H1 (cell line): ENCODE results near the gene GFRA4.

Experiments
- CTCF ChIP-seq, 3 experiments: IDR thresholded peaks; 1 replicate in 2 of 3; 2 replicates in 1 of 3; pipeline versions ENCODE4 v1.5.1 to v1.6.1; 2011; ENCODE audit warnings: low read length in 3 of 3, mild to moderate bottlenecking in 3 of 3, inconsistent platforms in 2 of 3, low read depth in 1 of 3, moderate library complexity in 1 of 3; ENCODE audit not compliant: insufficient read depth in 1 of 3; ENCODE audit errors: control extremely low read depth in 1 of 3
- EGR1 ChIP-seq: IDR thresholded peaks from 2 replicates; pipeline ENCODE4 v1.6.1; 2011; ENCODE audit warnings: low read depth, low read length, borderline replicate concordance
- EP300 ChIP-seq, 2 experiments: IDR thresholded peaks; 1 replicate in 1 of 2; 2 replicates in 1 of 2; pipeline ENCODE4 v1.6.1; 2011 to 2012; ENCODE audit warnings: low read depth in 2 of 2, low read length in 2 of 2, mild to moderate bottlenecking in 2 of 2, borderline replicate concordance in 1 of 2, inconsistent platforms in 1 of 2, moderate library complexity in 1 of 2
- EZH2 ChIP-seq: fragments of 200-600 bp; sonication (generic); IDR thresholded peaks from 2 replicates; pipeline ENCODE4 v1.7.1; 2012; ENCODE audit warnings: low read depth, mild to moderate bottlenecking, moderate library complexity, low read length, inconsistent platforms; ENCODE audit not compliant: severe bottlenecking
- POLR2A ChIP-seq, 2 experiments: IDR thresholded peaks; 1 replicate in 1 of 2; 2 replicates in 1 of 2; pipeline ENCODE4 v1.6.1; 2011; ENCODE audit warnings: low read depth in 2 of 2, low read length in 2 of 2, mild to moderate bottlenecking in 2 of 2; ENCODE audit errors: control extremely low read depth in 1 of 2
- POLR2AphosphoS5 ChIP-seq: IDR thresholded peaks from 2 replicates; pipeline ENCODE4 v1.6.1; 2011; ENCODE audit warnings: low read depth, low read length
- RFX5 ChIP-seq: IDR thresholded peaks from 2 replicates; pipeline ENCODE4 v1.6.1; 2011; ENCODE audit warnings: low read depth, low read length, improper control_type of control experiment, borderline replicate concordance
- SIX5 ChIP-seq: IDR thresholded peaks from 2 replicates; pipeline ENCODE4 v1.6.1; 2011; ENCODE audit warnings: mild to moderate bottlenecking, low read depth, low read length
- TAF1 ChIP-seq: IDR thresholded peaks from 2 replicates; pipeline ENCODE4 v1.6.1; 2011; ENCODE audit warnings: mild to moderate bottlenecking, low read depth, low read length
- TBP ChIP-seq: IDR thresholded peaks from 2 replicates; pipeline ENCODE4 v1.6.1; 2011; ENCODE audit warnings: low read depth, low read length, improper control_type of control experiment
- TEAD4 ChIP-seq: IDR thresholded peaks from 2 replicates; pipeline ENCODE4 v1.6.1; 2012; ENCODE audit warnings: low read depth, low read length, inconsistent platforms, mixed read lengths
- TF ChIP-seq, protein P1 (sequence below): IDR thresholded peaks from 2 replicates; pipeline ENCODE4 v1.6.1; 2012; ENCODE audit warnings: inconsistent platforms

GRCh38 chr20:3702611-3703391 lies 39.6 kb upstream of the GFRA4 start:
- TF ChIP-seq TEAD4 (no peak), TAF1 (no peak), CTCF (IDR thresholded peaks at IDR 0.05; ENCODE audit: control extremely low read depth in 1 of 3, insufficient read depth in 1 of 3, low read depth in 1 of 3, low read length in 3 of 3) (no peak), EGR1 (no peak), EZH2 (no peak), POLR2A (IDR thresholded peaks at IDR 0.05; ENCODE audit: control extremely low read depth in 1 of 2, low read depth in 2 of 2, low read length in 2 of 2) (no peak), EP300 (IDR thresholded peaks at IDR 0.05; ENCODE audit: borderline replicate concordance in 1 of 2, low read depth in 2 of 2, low read length in 2 of 2) (no peak), SIX5 (no peak), POLR2AphosphoS5 (no peak), RFX5 (no peak), TBP (no peak)
- TF ChIP-seq, protein P1, sequence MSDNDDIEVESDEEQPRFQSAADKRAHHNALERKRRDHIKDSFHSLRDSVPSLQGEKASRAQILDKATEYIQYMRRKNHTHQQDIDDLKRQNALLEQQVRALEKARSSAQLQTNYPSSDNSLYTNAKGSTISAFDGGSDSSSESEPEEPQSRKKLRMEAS = no peak
